H9 (cell line): ENCODE measurements around the gene FYN. TPM values are rescaled to one million over a fixed set of nuclear protein-coding genes. Genes with fewer than 3 reads are reported as not detected.

Experiments
- DNase-seq: peaks from one replicate; pipeline ENCODE4 v3.0.0-alpha.2; 2017
- H2AFZ ChIP-seq: one replicate; pipeline ENCODE4 v1.6.1; 2013; ENCODE audit warnings: mild to moderate bottlenecking, low read length, control low read depth, moderate library complexity
- H2AK5ac ChIP-seq: 2 replicates; pipeline ENCODE4 v1.6.1; 2013; ENCODE audit warnings: low read length, control low read depth, mixed read lengths; ENCODE audit not compliant: insufficient read length
- H2BK120ac ChIP-seq: one replicate; pipeline ENCODE4 v1.6.1; 2013; ENCODE audit warnings: low read depth, mild to moderate bottlenecking, low read length, control low read depth, inconsistent platforms; ENCODE audit not compliant: poor library complexity, severe bottlenecking
- H2BK12ac ChIP-seq: 2 replicates; pipeline ENCODE4 v1.6.1; 2013; ENCODE audit warnings: low read length, control low read depth, mixed read lengths, low read depth; ENCODE audit not compliant: insufficient read length
- H2BK15ac ChIP-seq: 2 replicates; pipeline ENCODE4 v1.6.1; 2013; ENCODE audit warnings: low read depth, low read length, control low read depth
- H2BK20ac ChIP-seq: one replicate; pipeline ENCODE4 v1.6.1; 2013; ENCODE audit warnings: low read depth, mild to moderate bottlenecking, low read length, control low read depth, inconsistent platforms; ENCODE audit not compliant: poor library complexity, severe bottlenecking
- H2BK5ac ChIP-seq: 2 replicates; pipeline ENCODE4 v1.6.1; 2013; ENCODE audit warnings: low read length, control low read depth, mixed read lengths; ENCODE audit not compliant: insufficient read length
- H3K14ac ChIP-seq: 2 replicates; pipeline ENCODE4 v1.6.1; 2013; ENCODE audit warnings: low read length, control low read depth; ENCODE audit not compliant: insufficient read depth
- H3K18ac ChIP-seq: 2 replicates; pipeline ENCODE4 v1.6.1; 2013; ENCODE audit warnings: low read depth, mild to moderate bottlenecking, mixed read lengths, low read length, control low read depth; ENCODE audit not compliant: insufficient read length
- H3K23ac ChIP-seq: 2 replicates; pipeline ENCODE4 v1.6.1; 2013; ENCODE audit warnings: low read length, control low read depth, mixed read lengths, low read depth; ENCODE audit not compliant: insufficient read length
- H3K23me2 ChIP-seq: 2 replicates; pipeline ENCODE4 v1.6.1; 2013; ENCODE audit warnings: low read depth, mild to moderate bottlenecking, mixed read lengths, low read length, control low read depth; ENCODE audit not compliant: insufficient read length, poor library complexity, severe bottlenecking
- H3K27ac ChIP-seq: 2 replicates; pipeline ENCODE4 v1.5.1; 2013; ENCODE audit warnings: low read length, control low read depth, mixed read lengths, low read depth; ENCODE audit not compliant: insufficient read length
- H3K27me3 ChIP-seq: 2 replicates; pipeline ENCODE4 v1.6.1; 2013; ENCODE audit warnings: low read length, control low read depth, inconsistent platforms; ENCODE audit not compliant: insufficient read depth
- H3K4ac ChIP-seq: 2 replicates; pipeline ENCODE4 v1.6.1; 2013; ENCODE audit warnings: low read depth, mild to moderate bottlenecking, control low read depth, inconsistent platforms, low read length, moderate library complexity
- H3K4me1 ChIP-seq: 2 replicates; pipeline ENCODE4 v1.6.1; 2013; ENCODE audit warnings: low read length, control low read depth, inconsistent platforms; ENCODE audit not compliant: insufficient read depth
- H3K4me2 ChIP-seq: 2 replicates; pipeline ENCODE4 v1.6.1; 2013; ENCODE audit warnings: low read length, control low read depth, mixed read lengths; ENCODE audit not compliant: insufficient read length, insufficient read depth
- H3K56ac ChIP-seq: 2 replicates; pipeline ENCODE4 v1.6.1; 2013; ENCODE audit warnings: low read depth, mild to moderate bottlenecking, mixed read lengths, low read length, control low read depth; ENCODE audit not compliant: insufficient read length
- H3K79me1 ChIP-seq: 2 replicates; pipeline ENCODE4 v1.6.1; 2013; ENCODE audit warnings: low read depth, mild to moderate bottlenecking, moderate library complexity, low read length, control low read depth, inconsistent platforms; ENCODE audit not compliant: insufficient read depth, poor library complexity, severe bottlenecking
- H3K79me2 ChIP-seq: 2 replicates; pipeline ENCODE4 v1.6.1; 2013; ENCODE audit warnings: low read length, control low read depth, inconsistent platforms; ENCODE audit not compliant: insufficient read depth
- H3K9ac ChIP-seq: 2 replicates; pipeline ENCODE4 v1.6.1; 2013; ENCODE audit warnings: low read length, control low read depth, mixed read lengths; ENCODE audit not compliant: insufficient read length; ENCODE audit errors: extremely low read depth
- H3K9me3 ChIP-seq: one replicate; pipeline ENCODE4 v1.6.1; 2013; ENCODE audit warnings: low read depth, low read length, inconsistent platforms; ENCODE audit not compliant: control insufficient read depth
- H3T11ph ChIP-seq: one replicate; pipeline ENCODE4 v1.6.1; 2013; ENCODE audit warnings: mild to moderate bottlenecking, low read length, control low read depth, inconsistent platforms
- H4K20me1 ChIP-seq: one replicate; pipeline ENCODE4 v1.6.1; 2013; ENCODE audit not compliant: control insufficient read depth, insufficient read length, insufficient read depth
- H4K5ac ChIP-seq: 2 replicates; pipeline ENCODE4 v1.6.1; 2013; ENCODE audit warnings: low read depth, mild to moderate bottlenecking, mixed read lengths, low read length, control low read depth; ENCODE audit not compliant: insufficient read length
- H4K8ac ChIP-seq: replicated peaks from 2 replicates; pipeline ENCODE4 v1.6.1; 2013; ENCODE audit warnings: low read length, control low read depth, mixed read lengths, low read depth; ENCODE audit not compliant: insufficient read length
- H4K91ac ChIP-seq: 2 replicates; pipeline ENCODE4 v1.6.1; 2013; ENCODE audit warnings: low read depth, mild to moderate bottlenecking, moderate library complexity, mixed read lengths, low read length, control low read depth; ENCODE audit not compliant: insufficient read length
- H3K27ac Mint-ChIP-seq, 3 experiments: 2 replicates in 2 of 3; 3 replicates in 1 of 3; pipeline ENCODE4 v1.8.0; 2020 to 2021; ENCODE audit warnings: mixed read lengths in 3 of 3, mild to moderate bottlenecking in 1 of 3, moderate library complexity in 1 of 3
- H3K27me3 Mint-ChIP-seq: 2 replicates; pipeline ENCODE4 v1.8.0; 2021; ENCODE audit warnings: low read depth, mild to moderate bottlenecking, moderate library complexity, mixed read lengths
- H3K36me3 Mint-ChIP-seq, 3 experiments: 2 replicates in 2 of 3; 3 replicates in 1 of 3; pipeline ENCODE4 v1.8.0; 2020 to 2021; ENCODE audit warnings: low read depth in 3 of 3, mixed read lengths in 3 of 3; ENCODE audit not compliant: insufficient read depth in 1 of 3
- H3K4me1 Mint-ChIP-seq, 2 experiments: 2 replicates each; pipeline ENCODE4 v1.8.0; 2020; ENCODE audit warnings: mixed read lengths in 2 of 2
- H3K4me3 Mint-ChIP-seq, 2 experiments: 2 replicates in 1 of 2; 3 replicates in 1 of 2; pipeline ENCODE4 v1.8.0; 2020 to 2021; ENCODE audit warnings: mild to moderate bottlenecking in 2 of 2, mixed read lengths in 2 of 2, moderate library complexity in 1 of 2
- H3K9me3 Mint-ChIP-seq, 2 experiments: 2 replicates in 1 of 2; 3 replicates in 1 of 2; pipeline ENCODE4 v1.8.0; 2020; ENCODE audit warnings: mild to moderate bottlenecking in 2 of 2, mixed read lengths in 2 of 2, moderate library complexity in 1 of 2
- WGBS: extraction: QIAGEN DNeasy Blood & Tissue Kit; methylation state at CpG from one replicate; pipeline ENCODE4 v1.1.7; 2013; ENCODE audit warnings: missing lambda C conversion rate, low lambda C conversion rate, mixed read lengths; ENCODE audit not compliant: insufficient read length; ENCODE audit errors: extremely low coverage; 5-methylcytosine and 5-hydroxymethylcytosine counted together
- total RNA-seq: library from RNA; stranded (reverse); gene quantifications from 2 replicates; pipeline ENCODE4 v1.2.1, GENCODE V29; 2021
- TF ChIP-seq, protein P1 (sequence below): fragments of 200-600 bp; sonication (generic); conservative IDR thresholded peaks from 3 replicates; pipeline ENCODE4 v1.8.0; 2021; ENCODE audit warnings: antibody characterized with exemption, mild to moderate bottlenecking

Gene FYN
- total RNA-seq, 1 experiment from 2014 or later, result 64.8 TPM

DNA sequence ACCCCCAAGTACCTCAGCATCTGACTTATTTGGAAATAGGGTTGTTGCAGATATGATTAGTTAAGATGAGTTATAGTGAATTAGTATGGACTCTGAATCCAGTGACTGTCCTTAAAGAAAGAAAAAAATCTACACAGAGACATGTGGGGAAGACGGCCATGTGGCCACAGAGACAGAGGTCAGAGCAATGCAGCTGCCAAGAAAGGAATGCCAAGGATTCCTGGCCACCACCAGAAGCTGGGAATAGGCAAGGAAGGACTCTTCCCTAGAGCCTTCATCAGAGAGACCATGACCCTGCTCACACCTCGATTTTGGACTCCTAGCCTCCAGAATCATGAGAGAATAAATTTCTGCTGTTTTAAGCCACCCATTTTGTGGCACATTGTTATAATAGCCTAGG, 81.8 kb downstream of the FYN start:
- DNase-seq, result no peak
- Histone ChIP-seq H2AFZ (no peak overlapping the region), H2BK12ac (no peak overlapping the region), H3K4me2 (no peak overlapping the region), H3K79me2 (no peaks in the 10 kb centered on the region), H3K14ac (no peak overlapping the region), H3T11ph (no peak overlapping the region), H2BK120ac (no peak overlapping the region), H3K4ac (no peak overlapping the region), H3K27ac (no peak overlapping the region), H3K9me3 (no peaks in the 10 kb centered on the region), H4K91ac (no peak overlapping the region), H4K20me1 (no peaks in the 10 kb centered on the region), H3K18ac (no peak overlapping the region), H2BK15ac (no peak overlapping the region), H2AK5ac (no peak overlapping the region), H3K23me2 (no peaks in the 10 kb centered on the region), H3K27me3 (no peaks in the 10 kb centered on the region), H3K56ac (no peak overlapping the region), H3K23ac (no peak overlapping the region), H3K9ac (no peak overlapping the region), H4K8ac (no peak overlapping the region), H2BK5ac (no peak overlapping the region), H4K5ac (no peak overlapping the region), H3K4me1 (peaks cover 2% of the 10 kb centered on the region), H3K79me1 (no peaks in the 10 kb centered on the region), H2BK20ac (no peak overlapping the region)
- peaks cover 9 to 13% of the 10 kb centered on the region in 2 experiments for H3K4me1 Mint-ChIP-seq
- H3K4me3 Mint-ChIP-seq, result no peak overlapping the region
- no peaks in the 10 kb centered on the region for H3K9me3 Mint-ChIP-seq
- TF ChIP-seq, protein P1, sequence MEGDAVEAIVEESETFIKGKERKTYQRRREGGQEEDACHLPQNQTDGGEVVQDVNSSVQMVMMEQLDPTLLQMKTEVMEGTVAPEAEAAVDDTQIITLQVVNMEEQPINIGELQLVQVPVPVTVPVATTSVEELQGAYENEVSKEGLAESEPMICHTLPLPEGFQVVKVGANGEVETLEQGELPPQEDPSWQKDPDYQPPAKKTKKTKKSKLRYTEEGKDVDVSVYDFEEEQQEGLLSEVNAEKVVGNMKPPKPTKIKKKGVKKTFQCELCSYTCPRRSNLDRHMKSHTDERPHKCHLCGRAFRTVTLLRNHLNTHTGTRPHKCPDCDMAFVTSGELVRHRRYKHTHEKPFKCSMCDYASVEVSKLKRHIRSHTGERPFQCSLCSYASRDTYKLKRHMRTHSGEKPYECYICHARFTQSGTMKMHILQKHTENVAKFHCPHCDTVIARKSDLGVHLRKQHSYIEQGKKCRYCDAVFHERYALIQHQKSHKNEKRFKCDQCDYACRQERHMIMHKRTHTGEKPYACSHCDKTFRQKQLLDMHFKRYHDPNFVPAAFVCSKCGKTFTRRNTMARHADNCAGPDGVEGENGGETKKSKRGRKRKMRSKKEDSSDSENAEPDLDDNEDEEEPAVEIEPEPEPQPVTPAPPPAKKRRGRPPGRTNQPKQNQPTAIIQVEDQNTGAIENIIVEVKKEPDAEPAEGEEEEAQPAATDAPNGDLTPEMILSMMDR, result no peak
- H3K27me3 Mint-ChIP-seq, result no peaks in the 10 kb centered on the region
- H3K27ac Mint-ChIP-seq, result peak overlapping the region in 1 of 3 experiments; percentile 11; a peak in 1 of 7 replicates
- peaks cover 0 to 2% (median 2%) of the 10 kb centered on the region in 3 experiments; a peak in 2 of 7 replicates for H3K36me3 Mint-ChIP-seq
- WGBS, result no CpG with 5 or more reads among the region's 2 CpGs
